Measurements from ENCODE around the gene SLC39A11. TPM values are rescaled to one million over a fixed set of nuclear protein-coding genes. Genes with fewer than 3 reads are reported as not detected.
A peak's percentile ranks its signal among the peaks of the same experiment; 100 is the strongest.

Gene SLC39A11
- total RNA-seq, 1 experiment from 2014 or later = 15.8 TPM

DNA sequence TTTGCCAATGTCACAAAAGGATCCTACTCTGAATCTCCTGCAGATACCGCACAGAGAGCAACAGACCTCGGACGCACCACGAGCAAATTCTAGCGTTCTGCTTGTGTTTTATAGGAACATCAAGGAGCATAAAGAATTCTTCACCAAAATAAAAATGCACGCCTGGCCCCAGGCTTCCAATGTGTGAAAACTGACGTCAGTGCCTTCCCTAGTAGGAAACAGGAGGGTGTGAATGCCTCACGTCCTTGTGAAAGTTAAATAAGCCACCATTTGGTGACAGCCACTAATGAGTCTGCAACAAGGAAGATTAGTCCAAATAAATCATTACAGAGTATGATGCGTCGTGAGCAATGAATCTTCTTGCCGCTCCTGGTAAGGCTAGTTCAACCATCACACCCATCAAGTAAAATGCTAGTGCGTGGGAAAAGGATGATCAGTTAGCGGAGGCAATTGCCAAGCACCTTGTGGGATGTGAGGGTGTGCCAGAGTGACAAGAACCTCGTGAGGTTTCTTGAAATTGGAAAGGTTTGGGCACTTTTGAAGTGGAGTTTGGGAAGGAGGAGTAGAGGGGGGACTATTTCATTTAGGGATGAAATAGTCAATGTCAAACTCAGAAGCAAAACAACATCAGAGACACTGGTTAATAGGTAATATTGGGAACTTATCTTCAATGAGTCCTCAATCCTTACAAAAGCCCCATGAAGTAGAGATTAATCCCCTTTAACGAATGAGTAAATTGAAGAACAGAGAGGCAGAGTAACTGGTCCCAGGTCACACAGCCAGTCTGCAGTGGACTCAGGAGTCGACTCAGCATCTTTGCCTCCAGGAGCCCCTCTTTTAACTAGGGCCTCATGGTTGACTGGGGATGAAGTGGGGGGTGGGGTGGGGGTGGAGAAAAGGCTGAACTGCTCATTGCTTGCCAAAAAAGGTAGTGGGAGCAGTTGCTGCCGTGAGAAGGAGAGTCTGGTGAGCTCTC is 238.8 kb downstream of the SLC39A11 start:
- Mint-ChIP-seq H3K4me1 (ENCODE audit: insufficient read depth, unreplicated experiment) (no peaks in the 10 kb centered on the region), H3K4me3 (ENCODE audit: unreplicated experiment) (no peak overlapping the region), H3K36me3 (ENCODE audit: insufficient read depth, unreplicated experiment) (no peaks in the 10 kb centered on the region), H3K27ac (ENCODE audit: low read depth, unreplicated experiment) (no peak overlapping the region), H3K9me3 (ENCODE audit: unreplicated experiment) (no peaks in the 10 kb centered on the region), H3K27me3 (ENCODE audit: insufficient read depth, unreplicated experiment) (no peaks in the 10 kb centered on the region)
- ChIA-PET POLR2A (no interaction called here), CTCF (no interaction called here)
- intact Hi-C loops (cut with micrococcal nuclease) = no loop called here
- no peak for DNase-seq (ENCODE audit: unreplicated experiment)
- no peak for TF ChIP-seq CTCF (IDR thresholded peaks at IDR 0.05; ENCODE audit: unreplicated experiment)
- BruUV-seq (replicated peaks) = no TSS peak

DNA sequence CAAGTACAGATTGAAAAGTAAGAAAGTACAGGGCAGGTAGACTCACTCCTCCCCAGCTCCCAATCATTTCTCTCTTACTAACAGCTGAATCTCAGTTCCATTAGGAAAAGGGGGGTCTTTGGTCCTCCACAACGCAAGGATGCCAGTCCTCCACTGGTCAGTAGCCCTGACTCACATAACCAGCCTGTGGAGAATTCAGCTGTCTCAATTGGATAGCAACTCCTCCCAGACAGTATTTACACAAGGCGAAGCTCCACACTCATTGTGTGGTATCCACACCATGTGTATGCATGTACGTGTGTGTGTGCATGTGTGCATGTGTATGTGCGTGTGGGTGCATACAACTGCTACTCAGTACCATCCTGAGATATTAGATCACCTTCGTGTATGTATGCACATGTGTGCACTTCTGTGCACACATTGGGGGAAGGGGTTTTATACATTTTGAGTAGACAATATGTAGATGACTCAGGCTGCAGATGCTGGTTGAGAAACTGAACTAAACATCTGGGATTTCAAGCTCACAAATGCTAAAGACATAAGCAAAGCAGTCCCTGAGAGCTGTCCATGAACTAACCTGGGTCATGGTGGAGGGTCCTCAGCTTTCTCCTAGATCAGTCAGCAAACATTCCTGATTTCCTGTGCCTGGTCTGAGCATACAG is 240.1 kb downstream of the SLC39A11 start:
- BruUV-seq (replicated peaks) = no TSS peak
- no peak for DNase-seq (ENCODE audit: unreplicated experiment)
- POLR2A ChIA-PET = no interaction called here
- H3K36me3 Mint-ChIP-seq (ENCODE audit: insufficient read depth, unreplicated experiment) = no peaks in the 10 kb centered on the region
- no peaks in the 10 kb centered on the region for H3K27me3 Mint-ChIP-seq (ENCODE audit: insufficient read depth, unreplicated experiment)
- H3K9me3 Mint-ChIP-seq (ENCODE audit: unreplicated experiment) = no peaks in the 10 kb centered on the region
- TF ChIP-seq CTCF (IDR thresholded peaks at IDR 0.05; ENCODE audit: unreplicated experiment) = no peak
- intact Hi-C loops (cut with micrococcal nuclease) = no loop called here
- H3K4me3 Mint-ChIP-seq (ENCODE audit: unreplicated experiment) = no peak overlapping the region
- H3K27ac Mint-ChIP-seq (ENCODE audit: low read depth, unreplicated experiment) = no peak overlapping the region
- CTCF ChIA-PET = no interaction called here
- no peaks in the 10 kb centered on the region for H3K4me1 Mint-ChIP-seq (ENCODE audit: insufficient read depth, unreplicated experiment)

GRCh38 chr17:72850410-72851118 is 241.9 kb downstream of the SLC39A11 start:
- CTCF ChIA-PET = no interaction called here

More at GRCh38 chr17:72850410-72851118, 241.9 kb downstream of the SLC39A11 start:
- no peak overlapping the region for H3K4me3 Mint-ChIP-seq (ENCODE audit: unreplicated experiment)
- H3K9me3 Mint-ChIP-seq (ENCODE audit: unreplicated experiment) = no peaks in the 10 kb centered on the region
- H3K36me3 Mint-ChIP-seq (ENCODE audit: insufficient read depth, unreplicated experiment) = no peaks in the 10 kb centered on the region
- BruUV-seq (replicated peaks) = no TSS peak
- H3K27ac Mint-ChIP-seq (ENCODE audit: low read depth, unreplicated experiment) = no peak overlapping the region
- intact Hi-C loops (cut with micrococcal nuclease) = no loop called here
- no peaks in the 10 kb centered on the region for H3K4me1 Mint-ChIP-seq (ENCODE audit: insufficient read depth, unreplicated experiment)
- TF ChIP-seq CTCF (IDR thresholded peaks at IDR 0.05; ENCODE audit: unreplicated experiment) = no peak
- H3K27me3 Mint-ChIP-seq (ENCODE audit: insufficient read depth, unreplicated experiment) = no peaks in the 10 kb centered on the region
- peak; percentile 34 for DNase-seq (ENCODE audit: unreplicated experiment)
- POLR2A ChIA-PET = no interaction called here
